ENCODE results near the gene ZNF138.

Gene ZNF138

DNA sequence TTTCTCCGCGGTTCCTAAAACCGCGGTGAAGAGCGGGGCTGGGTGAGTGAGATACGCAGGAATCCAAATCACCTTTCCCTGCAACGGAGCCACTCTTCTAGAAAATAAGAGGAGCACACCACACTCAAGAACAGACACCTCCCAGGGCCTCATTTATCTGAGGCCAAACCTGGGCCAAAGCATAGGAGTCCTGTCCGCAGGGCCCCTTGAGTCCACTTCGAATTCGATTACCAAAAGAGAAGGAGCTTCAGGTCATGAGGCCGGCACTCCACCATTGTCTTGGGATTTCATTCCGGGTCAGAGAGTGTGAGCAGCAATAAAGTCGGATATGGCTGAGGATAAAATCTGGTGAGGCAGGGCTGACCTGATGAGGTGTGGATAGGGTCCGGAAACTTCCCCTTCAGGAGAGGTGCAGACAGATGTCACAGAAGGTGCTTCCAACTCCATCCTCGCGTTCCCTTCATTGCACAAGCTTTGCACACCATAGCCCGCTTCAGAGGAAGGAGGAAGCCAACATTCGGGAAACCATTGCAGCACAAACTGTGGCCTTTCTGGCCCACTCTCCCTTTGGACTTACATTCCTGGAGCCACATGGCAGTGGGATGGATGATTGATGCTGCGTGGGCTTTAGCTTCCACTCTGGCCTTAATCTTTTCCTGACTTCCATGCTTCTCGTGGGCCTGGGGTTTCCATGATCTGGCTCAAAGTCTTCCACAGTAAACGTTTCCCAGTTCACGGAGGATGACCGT lies 81.6 kb downstream of the ZNF138 start:
- no peak for DNase-seq (ENCODE audit: low read depth)

- no peak for DNase-seq (ENCODE audit: low read depth)
These were observed 82.8 kb downstream of the ZNF138 start for GRCh38 chr7:64876792-64877713.

- DNase-seq (ENCODE audit: low read depth), result no peak
These were observed 83.7 kb downstream of the ZNF138 start for GRCh38 chr7:64877714-64878610.

GRCh38 chr7:64878684-64879083 lies 84.5 kb downstream of the ZNF138 start:
- DNase-seq (ENCODE audit: low read depth), result no peak

- DNase-seq (ENCODE audit: low read depth), result peak; percentile 62
These were observed 85.0 kb downstream of the ZNF138 start for GRCh38 chr7:64879086-64879730.

DNA sequence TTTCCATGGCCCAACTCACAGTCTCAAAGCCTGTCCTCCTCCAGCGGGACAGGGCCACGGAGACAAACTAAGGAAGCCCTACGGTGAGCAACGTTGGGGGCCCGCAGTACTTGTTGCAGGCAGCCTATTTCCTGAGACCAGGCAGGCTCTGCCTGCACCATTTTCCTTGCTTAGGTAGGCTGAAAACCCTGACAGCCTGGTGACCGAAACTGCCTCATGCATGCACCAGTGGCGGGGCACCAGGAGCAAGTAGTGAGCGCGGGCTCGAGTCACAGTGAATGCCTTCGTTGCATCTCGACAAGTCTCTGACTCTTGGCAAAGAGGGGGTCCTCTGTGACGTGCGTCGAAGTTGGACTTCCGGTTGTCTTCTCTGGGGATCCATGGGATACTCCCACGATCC lies 85.6 kb downstream of the ZNF138 start:
- DNase-seq (ENCODE audit: low read depth), result no peak

DNA sequence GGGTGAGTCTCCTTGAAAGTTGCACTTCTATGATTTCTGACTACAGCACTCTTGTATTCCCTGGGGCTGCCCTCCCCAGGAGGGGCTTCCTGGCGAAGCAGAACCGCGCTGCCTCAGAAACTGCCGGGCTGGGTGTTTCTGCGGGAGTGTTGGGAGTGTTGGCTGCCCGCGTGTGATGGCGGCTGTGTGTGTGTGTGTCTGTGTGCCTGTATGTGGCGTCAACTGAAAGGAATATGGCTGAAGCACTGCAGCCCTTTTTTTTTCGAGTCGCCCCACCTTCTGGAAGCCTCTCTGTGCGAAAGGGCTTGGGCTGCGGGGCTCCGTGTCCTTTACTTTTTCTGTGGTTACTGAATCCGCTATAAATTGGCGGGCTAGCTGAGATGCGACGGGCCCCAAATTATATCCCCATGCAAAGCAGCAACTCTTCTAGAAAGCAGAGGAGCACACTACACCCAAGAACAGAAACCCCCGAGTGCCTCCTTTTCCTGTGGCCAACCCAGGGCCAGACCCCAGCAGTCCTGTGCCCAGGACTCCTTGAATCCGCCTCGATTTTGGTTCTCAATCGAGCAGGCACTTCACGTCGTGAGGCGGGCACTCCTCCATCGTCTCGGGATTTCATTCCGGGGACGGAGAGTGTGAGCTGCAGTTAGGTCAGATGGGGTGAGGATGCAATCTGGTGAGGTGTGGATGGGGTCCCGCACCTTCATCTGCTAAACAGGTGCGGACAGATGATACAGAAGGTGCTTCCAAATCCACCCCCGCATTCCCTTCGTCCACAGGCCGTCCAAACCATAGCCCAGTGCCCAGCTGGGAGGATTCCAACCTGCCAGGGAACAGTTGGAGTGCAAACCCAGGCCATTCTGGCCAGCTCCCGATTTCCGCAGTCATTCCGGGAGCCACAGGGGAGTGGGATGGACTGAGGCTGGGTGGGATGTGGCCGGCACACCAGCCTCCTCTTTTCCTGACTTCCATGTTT lies 86.4 kb downstream of the ZNF138 start:
- no peak for DNase-seq (ENCODE audit: low read depth)

DNA sequence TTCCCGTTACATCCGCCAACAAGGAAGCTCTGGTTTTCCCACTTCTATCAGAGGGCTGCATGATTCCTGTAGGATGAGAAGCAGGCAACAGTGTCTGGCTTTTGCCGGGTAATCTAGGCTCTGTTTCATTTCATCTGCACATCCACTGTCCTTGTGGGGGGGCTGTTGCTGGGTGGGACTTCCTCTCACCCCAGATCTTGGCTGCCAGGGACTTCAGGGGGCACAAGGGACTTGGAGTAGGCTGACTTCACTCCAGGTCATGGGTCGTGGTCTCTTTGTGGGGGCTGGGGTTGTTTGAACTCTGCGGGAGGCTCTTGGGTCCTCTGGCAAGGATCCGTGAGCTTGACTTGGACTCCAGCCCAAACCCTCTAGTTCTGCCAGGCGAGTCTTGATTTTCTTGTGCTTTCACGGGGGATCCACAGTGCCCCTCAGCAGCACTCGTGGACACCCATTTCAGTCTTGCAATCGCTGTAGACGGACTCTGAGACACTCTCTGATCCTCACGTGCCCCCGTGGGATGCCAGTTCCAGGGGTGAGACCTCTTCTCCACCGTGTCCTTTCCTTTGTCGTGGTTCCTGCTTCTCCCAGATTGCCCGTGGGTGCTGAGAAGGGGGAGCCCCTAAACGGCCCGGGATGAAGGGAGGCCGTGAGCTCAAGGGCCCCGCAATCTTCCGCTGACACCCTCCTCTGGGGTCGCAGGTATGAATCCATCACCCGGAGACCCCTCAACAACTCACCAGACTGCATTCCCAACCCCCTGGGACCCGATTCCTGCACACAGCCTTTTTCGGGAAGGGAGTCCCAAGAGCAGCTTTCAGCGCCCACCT lies 87.4 kb downstream of the ZNF138 start:
- no peak for DNase-seq (ENCODE audit: low read depth)

- DNase-seq (ENCODE audit: low read depth), result no peak
These were observed 88.3 kb downstream of the ZNF138 start for GRCh38 chr7:64882341-64883112.
